B cell (primary cell): ENCODE data around the gene RAB3D.

ENCODE experiments used
- EZH2 ChIP-seq: IDR thresholded peaks from 2 replicates; pipeline ENCODE4 v1.6.1; 2012; ENCODE audit warnings: borderline replicate concordance, low read depth, mild to moderate bottlenecking, moderate library complexity, low read length; ENCODE audit not compliant: insufficient read depth, poor library complexity, severe bottlenecking
- TF ChIP-seq, protein P1 (sequence below): fragments of 200-600 bp; IDR thresholded peaks from one replicate; pipeline ENCODE4 v1.8.0; 2022; ENCODE audit warnings: antibody characterized with exemption, mild to moderate bottlenecking

DNA sequence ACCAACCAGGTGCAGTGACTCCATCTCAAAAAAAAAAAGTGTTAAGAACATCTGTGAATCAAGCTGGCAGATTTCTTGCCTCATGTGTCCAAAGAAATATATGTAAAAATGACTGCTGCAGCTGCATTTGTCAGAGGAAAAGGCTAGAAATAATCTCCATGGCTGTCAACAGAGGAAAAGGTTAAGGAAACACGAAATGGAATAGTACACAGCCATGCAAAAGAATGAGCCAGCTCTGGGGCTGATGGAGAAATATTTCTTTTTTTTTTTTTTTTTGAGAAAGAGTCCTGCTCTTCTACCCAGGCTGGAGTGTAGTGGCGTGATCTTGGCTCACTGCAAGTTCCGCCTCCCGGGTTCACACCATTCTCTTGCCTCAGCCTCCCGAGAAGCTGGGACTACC lies 6.6 kb downstream of the RAB3D start:
- TF ChIP-seq, protein P1, sequence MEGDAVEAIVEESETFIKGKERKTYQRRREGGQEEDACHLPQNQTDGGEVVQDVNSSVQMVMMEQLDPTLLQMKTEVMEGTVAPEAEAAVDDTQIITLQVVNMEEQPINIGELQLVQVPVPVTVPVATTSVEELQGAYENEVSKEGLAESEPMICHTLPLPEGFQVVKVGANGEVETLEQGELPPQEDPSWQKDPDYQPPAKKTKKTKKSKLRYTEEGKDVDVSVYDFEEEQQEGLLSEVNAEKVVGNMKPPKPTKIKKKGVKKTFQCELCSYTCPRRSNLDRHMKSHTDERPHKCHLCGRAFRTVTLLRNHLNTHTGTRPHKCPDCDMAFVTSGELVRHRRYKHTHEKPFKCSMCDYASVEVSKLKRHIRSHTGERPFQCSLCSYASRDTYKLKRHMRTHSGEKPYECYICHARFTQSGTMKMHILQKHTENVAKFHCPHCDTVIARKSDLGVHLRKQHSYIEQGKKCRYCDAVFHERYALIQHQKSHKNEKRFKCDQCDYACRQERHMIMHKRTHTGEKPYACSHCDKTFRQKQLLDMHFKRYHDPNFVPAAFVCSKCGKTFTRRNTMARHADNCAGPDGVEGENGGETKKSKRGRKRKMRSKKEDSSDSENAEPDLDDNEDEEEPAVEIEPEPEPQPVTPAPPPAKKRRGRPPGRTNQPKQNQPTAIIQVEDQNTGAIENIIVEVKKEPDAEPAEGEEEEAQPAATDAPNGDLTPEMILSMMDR, result no peak
- no peak for TF ChIP-seq EZH2
